ENCODE measurements around the gene RBBP7.

DNA sequence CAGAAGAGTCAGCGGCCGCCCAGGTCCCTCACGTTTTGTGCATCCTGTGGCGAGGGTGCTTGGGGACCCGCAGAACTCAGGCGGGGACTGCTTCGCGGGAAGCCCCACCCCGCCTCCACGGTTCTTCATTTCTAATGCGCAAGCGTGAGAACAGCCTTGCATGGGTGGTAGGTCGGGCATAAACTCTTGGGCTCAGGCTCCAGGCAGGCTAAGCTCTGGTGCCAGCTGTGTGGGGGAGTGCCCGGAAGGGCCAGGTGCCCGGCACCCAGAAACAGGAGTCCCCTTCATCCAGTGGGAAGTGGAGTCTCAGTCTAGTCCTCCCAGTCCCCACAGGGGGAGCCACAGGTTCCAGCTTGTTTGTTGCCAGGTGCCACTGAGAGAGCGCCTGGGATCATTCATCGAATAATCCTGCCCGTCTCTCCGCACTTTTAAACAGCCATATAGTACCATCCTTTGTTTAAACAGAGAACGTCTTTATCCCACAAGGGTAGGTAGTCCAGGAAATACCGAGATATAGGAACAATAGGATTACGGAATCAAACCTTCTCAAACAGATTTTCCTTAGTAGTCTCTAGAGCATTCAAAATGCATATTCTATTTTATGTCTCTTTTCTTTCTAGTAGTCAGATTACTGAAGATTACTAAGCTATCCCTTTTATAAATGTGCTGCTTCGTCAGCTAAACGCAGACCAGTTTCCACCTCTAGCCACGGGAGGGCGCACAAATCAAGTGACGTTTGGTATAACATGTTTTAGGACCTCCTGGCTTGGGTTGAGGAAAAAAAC lies 12.7 kb upstream of the RBBP7 start:
- TF ChIP-seq CTCF (IDR thresholded peaks at IDR 0.05) (peak; percentile 37 to 48), EP300 (IDR thresholded peaks at IDR 0.05) (no peak), POLR2AphosphoS5 (IDR thresholded peaks at IDR 0.05) (no peak)

Data from suprapubic skin (tissue), 4 donors.